ENCODE data around the gene MTHFD1.

MTHFD1 gene

DNA sequence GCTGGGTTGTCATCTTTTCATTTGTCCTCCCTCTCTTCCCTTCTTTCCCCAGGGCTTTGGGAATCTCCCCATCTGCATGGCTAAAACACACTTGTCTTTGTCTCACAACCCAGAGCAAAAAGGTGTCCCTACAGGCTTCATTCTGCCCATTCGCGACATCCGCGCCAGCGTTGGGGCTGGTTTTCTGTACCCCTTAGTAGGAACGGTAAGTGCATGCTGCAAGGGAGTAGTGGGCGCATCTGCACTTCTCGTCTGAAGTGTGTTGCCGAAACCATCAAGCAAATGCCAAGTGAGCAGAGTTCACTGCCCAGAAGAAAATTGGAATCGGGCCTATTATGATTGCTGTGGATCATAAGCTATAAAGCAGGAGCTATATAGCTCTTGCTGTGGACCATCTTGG, 66.5 kb downstream of the MTHFD1 start:
- no peaks in the 10 kb centered on the region for H3K27me3 ChIP-seq (ENCODE audit: insufficient read depth, low read length)
- H3K9ac ChIP-seq (ENCODE audit: low read depth, low read length): no peak overlapping the region
- H3K9me3 ChIP-seq (ENCODE audit: insufficient read depth, low read depth, low read length): no peaks in the 10 kb centered on the region
- no peaks in the 10 kb centered on the region for H3K4me1 ChIP-seq (ENCODE audit: insufficient read depth, low read length)
- H3K4me3 ChIP-seq (ENCODE audit: low read length): no peak overlapping the region
- 97% methylated on average over 10 of the region's 10 CpGs for WGBS
- no peak overlapping the region for H3K27ac ChIP-seq (ENCODE audit: low read depth, low read length)
- peaks cover 95% of the 10 kb centered on the region for H3K36me3 ChIP-seq (ENCODE audit: insufficient read depth, low read length)

DNA sequence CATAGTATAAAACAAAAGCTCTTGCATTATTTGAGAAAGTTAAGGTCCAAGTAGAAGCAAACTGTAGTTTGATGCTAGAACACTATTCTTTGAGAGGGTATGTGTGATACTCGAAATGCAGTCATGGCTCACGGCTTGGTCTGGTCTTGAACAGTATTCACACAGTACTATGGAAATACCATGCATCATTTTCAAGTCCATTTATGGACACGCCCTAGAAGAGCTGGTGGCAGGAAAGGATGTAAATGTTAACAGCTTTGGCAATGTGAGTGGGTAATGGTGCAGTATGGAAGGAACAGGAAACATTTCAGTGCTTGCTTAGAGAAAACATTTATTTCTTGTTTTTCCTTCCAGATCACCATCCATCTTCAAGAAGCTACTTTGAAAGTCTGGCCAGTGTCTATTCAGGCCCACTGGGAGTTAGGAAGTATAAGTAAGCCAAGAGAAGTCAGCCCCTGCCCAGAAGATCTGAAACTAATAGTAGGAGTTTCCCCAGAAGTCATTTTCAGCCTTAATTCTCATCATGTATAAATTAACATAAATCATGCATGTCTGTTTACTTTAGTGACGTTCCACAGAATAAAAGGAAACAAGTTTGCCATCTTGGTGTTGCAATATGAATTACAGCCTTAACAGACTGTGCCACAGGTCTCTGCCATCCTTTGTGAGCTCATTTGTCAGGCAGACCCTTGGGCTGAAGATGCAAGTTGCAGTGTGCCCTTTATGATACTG, 71.4 kb downstream of the MTHFD1 start:
- peaks cover 57% of the 10 kb centered on the region for H3K36me3 ChIP-seq (ENCODE audit: insufficient read depth, low read length)
- WGBS: 94% methylated on average over 4 of the region's 4 CpGs

DNA sequence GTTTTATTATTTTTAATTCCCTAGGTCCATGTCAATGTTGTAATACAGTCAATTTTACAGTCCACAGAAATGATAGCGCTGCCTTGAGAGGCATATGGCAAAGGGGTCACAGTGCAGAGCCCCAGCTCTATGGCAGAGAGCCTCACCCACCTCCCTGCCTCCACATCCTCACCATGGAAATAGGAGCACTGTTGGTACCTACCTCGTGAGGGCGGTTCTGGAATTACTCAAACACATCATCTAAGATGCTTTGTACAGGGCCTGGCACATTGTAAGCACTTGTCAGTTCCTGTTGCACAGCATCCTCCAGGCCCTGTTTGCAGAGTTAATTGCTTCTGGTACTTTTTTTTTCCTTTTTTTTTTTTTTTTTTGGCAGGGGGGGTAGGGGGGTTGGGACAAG, 73.1 kb downstream of the MTHFD1 start:
- Histone ChIP-seq H3K9me3 (ENCODE audit: insufficient read depth, low read depth, low read length) (no peaks in the 10 kb centered on the region), H3K36me3 (ENCODE audit: insufficient read depth, low read length) (peaks cover 41% of the 10 kb centered on the region), H3K4me3 (ENCODE audit: low read length) (no peak overlapping the region), H3K4me1 (ENCODE audit: insufficient read depth, low read length) (peaks cover 7% of the 10 kb centered on the region; the same call in 1 of the 2 replicates), H3K9ac (ENCODE audit: low read depth, low read length) (no peak overlapping the region), H3K27me3 (ENCODE audit: insufficient read depth, low read length) (peaks cover 7% of the 10 kb centered on the region; the same call in 1 of the 2 replicates), H3K27ac (ENCODE audit: low read depth, low read length) (no peak overlapping the region)
- WGBS: 96% methylated on average over 3 of the region's 3 CpGs

More for the DNA sequence above, 71.4 kb downstream of the MTHFD1 start:
- no peaks in the 10 kb centered on the region for H3K9me3 ChIP-seq (ENCODE audit: insufficient read depth, low read depth, low read length)
- no peak overlapping the region for H3K9ac ChIP-seq (ENCODE audit: low read depth, low read length)
- no peak overlapping the region for H3K27ac ChIP-seq (ENCODE audit: low read depth, low read length)
- H3K4me1 ChIP-seq (ENCODE audit: insufficient read depth, low read length): peaks cover 3% of the 10 kb centered on the region; the same call in 1 of the 2 replicates
- H3K4me3 ChIP-seq (ENCODE audit: low read length): no peak overlapping the region
- peaks cover 2% of the 10 kb centered on the region; the same call in 1 of the 2 replicates for H3K27me3 ChIP-seq (ENCODE audit: insufficient read depth, low read length)

DNA sequence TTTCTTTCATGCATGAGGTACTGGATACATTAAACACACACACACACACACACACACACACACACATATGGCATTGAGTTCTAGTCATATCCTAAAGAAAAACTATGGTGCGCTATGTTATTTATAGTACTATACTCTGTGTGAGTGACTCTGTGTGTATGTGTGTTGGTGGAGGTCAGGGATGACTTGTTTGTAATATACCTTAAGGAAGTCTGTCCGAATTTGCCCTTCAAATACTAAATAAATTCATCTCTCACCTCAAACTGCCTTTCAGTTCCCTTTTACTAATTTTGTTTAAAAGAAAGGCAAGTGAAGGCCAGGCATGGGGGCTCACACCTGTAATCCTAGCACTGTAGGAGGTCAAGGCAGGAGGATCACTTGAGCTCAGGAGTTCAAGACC, 75.0 kb downstream of the MTHFD1 start:
- H3K4me1 ChIP-seq (ENCODE audit: insufficient read depth, low read length): peaks cover 7% of the 10 kb centered on the region; the same call in 1 of the 2 replicates
- peaks cover 17% of the 10 kb centered on the region; the same call in 1 of the 2 replicates for H3K27me3 ChIP-seq (ENCODE audit: insufficient read depth, low read length)
- H3K9me3 ChIP-seq (ENCODE audit: insufficient read depth, low read depth, low read length): no peaks in the 10 kb centered on the region
- WGBS: 100% methylated on average over 1 of the region's 2 CpGs
- peaks cover 24% of the 10 kb centered on the region for H3K36me3 ChIP-seq (ENCODE audit: insufficient read depth, low read length)
- H3K4me3 ChIP-seq (ENCODE audit: low read length): no peak overlapping the region
- no peak overlapping the region for H3K9ac ChIP-seq (ENCODE audit: low read depth, low read length)
- no peak overlapping the region for H3K27ac ChIP-seq (ENCODE audit: low read depth, low read length)

DNA sequence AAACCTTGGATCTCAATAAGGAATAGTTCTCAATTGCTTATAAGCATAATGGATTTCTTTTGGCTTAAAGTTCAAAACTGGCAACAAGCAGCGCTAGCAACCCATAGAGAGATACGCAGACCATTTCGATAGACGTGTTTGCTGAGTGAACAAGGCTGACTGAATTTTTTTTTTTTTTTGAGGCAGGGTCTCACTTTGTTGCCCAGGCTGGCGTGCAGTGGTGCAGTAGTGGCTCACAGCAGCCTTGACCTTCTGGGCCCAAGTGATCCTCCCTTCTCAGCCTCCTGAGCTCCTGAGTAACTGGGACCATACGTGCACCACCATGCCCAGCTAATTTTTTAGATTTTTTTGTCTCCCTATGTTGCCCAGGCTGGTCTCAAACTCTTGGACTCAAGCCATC, 75.7 kb downstream of the MTHFD1 start:
- Histone ChIP-seq H3K27me3 (ENCODE audit: insufficient read depth, low read length) (peaks cover 17% of the 10 kb centered on the region; the same call in 1 of the 2 replicates), H3K9ac (ENCODE audit: low read depth, low read length) (no peak overlapping the region), H3K4me3 (ENCODE audit: low read length) (no peak overlapping the region), H3K36me3 (ENCODE audit: insufficient read depth, low read length) (peaks cover 17% of the 10 kb centered on the region), H3K27ac (ENCODE audit: low read depth, low read length) (no peak overlapping the region), H3K9me3 (ENCODE audit: insufficient read depth, low read depth, low read length) (no peaks in the 10 kb centered on the region), H3K4me1 (ENCODE audit: insufficient read depth, low read length) (peaks cover 7% of the 10 kb centered on the region; the same call in 1 of the 2 replicates)
- WGBS: 94% methylated on average over 6 of the region's 6 CpGs

DNA sequence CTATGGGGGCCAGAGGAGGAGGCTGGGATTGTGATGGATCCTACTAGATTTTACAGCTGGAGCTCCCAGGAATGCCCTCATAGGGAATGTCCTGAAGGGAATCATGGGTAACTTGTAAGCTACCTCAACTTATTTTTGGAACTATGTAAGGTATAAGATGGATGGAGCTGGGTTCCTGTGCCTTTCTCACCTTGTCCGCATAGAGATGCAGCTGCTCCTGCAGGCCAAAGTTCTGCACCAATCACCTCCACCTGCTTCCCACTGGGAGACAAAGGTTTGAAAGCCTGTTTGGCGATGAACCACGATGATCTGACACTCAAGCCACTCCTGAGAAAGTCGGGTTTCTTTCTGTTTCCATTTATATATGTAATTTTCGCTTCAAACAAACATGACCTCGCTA, 76.5 kb downstream of the MTHFD1 start:
- 16% methylated on average over 6 of the region's 6 CpGs for WGBS
- peaks cover 9% of the 10 kb centered on the region for H3K36me3 ChIP-seq (ENCODE audit: insufficient read depth, low read length)
- H3K9me3 ChIP-seq (ENCODE audit: insufficient read depth, low read depth, low read length): no peaks in the 10 kb centered on the region
- no peak overlapping the region for H3K27ac ChIP-seq (ENCODE audit: low read depth, low read length)
- H3K27me3 ChIP-seq (ENCODE audit: insufficient read depth, low read length): peaks cover 17% of the 10 kb centered on the region; the same call in 1 of the 2 replicates
- peaks cover 7% of the 10 kb centered on the region; the same call in 1 of the 2 replicates for H3K4me1 ChIP-seq (ENCODE audit: insufficient read depth, low read length)
- peak overlapping the region; percentile 70 for H3K4me3 ChIP-seq (ENCODE audit: low read length)
- peak overlapping the region; percentile 40; the same call in 1 of the 2 replicates for H3K9ac ChIP-seq (ENCODE audit: low read depth, low read length)

DNA sequence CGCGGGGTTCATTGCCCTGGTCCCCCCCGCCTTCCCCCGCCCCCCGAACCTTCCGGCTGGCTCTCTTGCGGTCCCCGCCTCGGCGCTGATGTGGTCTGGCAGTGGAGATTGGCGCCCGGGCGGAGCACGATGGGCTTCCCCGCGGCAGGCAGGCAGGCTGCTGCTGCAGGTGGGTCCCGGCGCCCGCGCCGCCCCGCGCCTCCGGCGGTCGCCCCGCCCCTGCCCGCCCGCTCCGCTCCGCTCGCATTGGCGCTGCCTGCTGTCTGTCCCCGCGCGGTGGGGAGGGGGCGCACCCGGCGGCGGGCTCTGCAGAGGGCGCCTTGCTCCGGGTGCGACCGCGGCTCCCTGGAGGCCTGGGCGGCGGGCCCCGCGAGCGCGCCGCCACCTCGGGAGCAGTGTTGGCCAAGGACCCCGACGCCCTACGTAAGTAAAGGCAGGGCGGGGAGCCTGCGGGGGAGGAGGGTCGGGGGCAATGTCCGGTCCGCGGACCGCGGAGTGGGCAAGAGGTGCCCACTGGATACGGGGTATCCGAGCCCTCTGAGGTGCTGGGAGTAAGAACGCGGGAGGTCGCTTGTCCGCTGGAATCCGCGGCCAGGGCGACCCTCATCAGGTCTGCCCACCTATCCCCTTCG, 77.2 kb downstream of the MTHFD1 start, which contains the start of gene AKAP5:
AKAP5 (plus strand) TSS at position 309 of the 632 bp plus-strand sequence. CDS start 2,896 bp downstream, outside the sequence.
- Histone ChIP-seq H3K4me1 (ENCODE audit: insufficient read depth, low read length) (peaks cover 7% of the 10 kb centered on the region; the same call in 1 of the 2 replicates), H3K4me3 (ENCODE audit: low read length) (peak within 1 kb of the TSS; percentile 70), H3K9ac (ENCODE audit: low read depth, low read length) (peak within 1 kb of the TSS; percentile 42; the same call in 1 of the 2 replicates), H3K27ac (ENCODE audit: low read depth, low read length) (no peak within 1 kb of the TSS), H3K36me3 (ENCODE audit: insufficient read depth, low read length) (peaks cover 3% of the 10 kb centered on the region; the same call in 1 of the 2 replicates), H3K9me3 (ENCODE audit: insufficient read depth, low read depth, low read length) (no peaks in the 10 kb centered on the region), H3K27me3 (ENCODE audit: insufficient read depth, low read length) (peaks cover 17% of the 10 kb centered on the region; the same call in 1 of the 2 replicates)
- WGBS: under 1% methylated on average over 74 of the region's 74 CpGs

DNA sequence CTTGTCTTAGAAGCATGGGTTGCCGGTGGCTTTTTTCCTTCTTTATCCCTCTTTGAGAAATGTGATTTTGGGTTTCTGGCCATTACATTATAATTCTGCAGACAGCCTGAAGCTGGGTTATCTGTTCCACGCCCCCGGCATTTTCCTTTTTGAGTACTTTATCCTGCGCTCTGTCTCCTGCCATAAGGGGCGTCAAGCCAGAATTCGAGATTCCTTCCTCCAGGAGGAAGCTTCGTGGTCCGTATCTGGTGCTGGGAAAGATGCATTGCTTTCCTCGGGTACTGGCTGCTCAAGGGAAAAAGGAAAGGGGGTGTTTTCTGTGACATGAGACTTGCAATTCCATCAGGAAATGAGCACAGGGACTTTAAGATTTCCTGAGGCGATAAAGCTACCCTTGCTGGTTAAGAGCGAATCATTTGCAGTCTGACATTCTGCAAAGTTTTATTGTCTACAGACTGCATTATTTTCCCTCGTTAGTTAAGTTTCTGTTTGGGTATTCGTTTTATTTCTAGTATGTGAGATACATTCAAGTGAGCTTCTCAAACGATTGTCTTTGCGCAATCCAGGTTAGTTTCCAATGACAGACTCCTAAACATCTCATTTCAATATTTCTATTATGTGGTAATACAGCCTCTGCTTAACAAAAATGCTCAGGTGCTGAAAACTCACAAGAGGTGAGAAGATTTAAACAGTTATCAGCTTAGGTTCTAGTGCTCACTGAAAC, 77.8 kb downstream of the MTHFD1 start:
- Histone ChIP-seq H3K4me1 (ENCODE audit: insufficient read depth, low read length) (peaks cover 7% of the 10 kb centered on the region; the same call in 1 of the 2 replicates), H3K27ac (ENCODE audit: low read depth, low read length) (no peak overlapping the region), H3K4me3 (ENCODE audit: low read length) (peak overlapping the region; percentile 70), H3K27me3 (ENCODE audit: insufficient read depth, low read length) (peaks cover 17% of the 10 kb centered on the region; the same call in 1 of the 2 replicates), H3K9ac (ENCODE audit: low read depth, low read length) (peak overlapping the region; percentile 42; the same call in 1 of the 2 replicates), H3K36me3 (ENCODE audit: insufficient read depth, low read length) (peaks cover 2% of the 10 kb centered on the region; the same call in 1 of the 2 replicates), H3K9me3 (ENCODE audit: insufficient read depth, low read depth, low read length) (no peaks in the 10 kb centered on the region)
- WGBS: 14% methylated on average over 12 of the region's 15 CpGs

DNA sequence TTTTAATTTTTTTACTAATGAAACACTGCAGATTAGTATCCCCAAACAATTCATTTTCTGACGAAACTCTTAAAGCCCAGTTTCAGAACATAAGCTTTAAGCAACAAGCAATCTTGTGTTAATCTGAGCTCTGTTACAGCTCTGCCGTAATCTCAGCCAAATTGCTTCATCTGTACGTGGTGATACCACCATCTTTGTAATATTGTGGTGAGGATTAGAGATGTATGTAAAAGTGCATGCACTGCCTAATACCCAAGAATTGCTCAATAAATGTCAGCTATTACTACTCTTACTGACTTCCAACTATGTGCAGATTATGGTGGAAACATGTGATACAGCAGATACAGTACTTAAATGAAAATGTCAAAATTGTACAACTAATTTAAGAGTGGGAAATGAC, 78.9 kb downstream of the MTHFD1 start:
- Histone ChIP-seq H3K4me1 (ENCODE audit: insufficient read depth, low read length) (peaks cover 7% of the 10 kb centered on the region; the same call in 1 of the 2 replicates), H3K4me3 (ENCODE audit: low read length) (no peak overlapping the region), H3K9me3 (ENCODE audit: insufficient read depth, low read depth, low read length) (no peaks in the 10 kb centered on the region), H3K36me3 (ENCODE audit: insufficient read depth, low read length) (no peaks in the 10 kb centered on the region), H3K9ac (ENCODE audit: low read depth, low read length) (no peak overlapping the region), H3K27ac (ENCODE audit: low read depth, low read length) (no peak overlapping the region), H3K27me3 (ENCODE audit: insufficient read depth, low read length) (peaks cover 17% of the 10 kb centered on the region; the same call in 1 of the 2 replicates)
- WGBS: 87% methylated on average over 3 of the region's 3 CpGs

DNA sequence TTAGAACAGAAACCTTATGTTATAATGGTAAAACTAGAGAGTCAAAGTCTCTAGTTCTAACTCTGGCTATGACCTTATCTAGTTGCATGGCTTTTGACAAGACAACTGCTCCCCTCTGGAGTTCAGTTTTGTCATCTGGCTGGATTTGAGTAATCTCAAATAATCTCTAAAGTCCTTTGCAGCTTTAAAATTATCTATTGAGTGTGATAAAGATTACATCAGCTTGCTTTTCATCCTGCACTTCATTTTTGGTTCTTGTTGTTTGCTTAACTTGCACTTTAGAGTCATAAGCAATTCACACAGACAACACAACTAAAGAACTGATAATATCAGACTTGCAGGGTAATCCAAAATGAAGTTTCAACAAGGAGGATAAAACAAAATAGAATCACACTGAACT, 79.4 kb downstream of the MTHFD1 start:
- Histone ChIP-seq H3K4me3 (ENCODE audit: low read length) (no peak overlapping the region), H3K9me3 (ENCODE audit: insufficient read depth, low read depth, low read length) (no peaks in the 10 kb centered on the region), H3K27ac (ENCODE audit: low read depth, low read length) (no peak overlapping the region), H3K27me3 (ENCODE audit: insufficient read depth, low read length) (peaks cover 17% of the 10 kb centered on the region; the same call in 1 of the 2 replicates), H3K4me1 (ENCODE audit: insufficient read depth, low read length) (peaks cover 7% of the 10 kb centered on the region; the same call in 1 of the 2 replicates), H3K9ac (ENCODE audit: low read depth, low read length) (no peak overlapping the region), H3K36me3 (ENCODE audit: insufficient read depth, low read length) (no peaks in the 10 kb centered on the region)

Data from HUES64 (cell line).